H9 (cell line): ENCODE results near the gene KIF21B. TPM values are rescaled to one million over a fixed set of nuclear protein-coding genes. Genes with fewer than 3 reads are reported as not detected.

Source experiments
- DNase-seq: peaks from one replicate; pipeline ENCODE4 v3.0.0-alpha.2; 2017
- H2AFZ ChIP-seq: one replicate; pipeline ENCODE4 v1.6.1; 2013; ENCODE audit warnings: mild to moderate bottlenecking, low read length, control low read depth, moderate library complexity
- H2AK5ac ChIP-seq: 2 replicates; pipeline ENCODE4 v1.6.1; 2013; ENCODE audit warnings: low read length, control low read depth, mixed read lengths; ENCODE audit not compliant: insufficient read length
- H2BK120ac ChIP-seq: one replicate; pipeline ENCODE4 v1.6.1; 2013; ENCODE audit warnings: low read depth, mild to moderate bottlenecking, low read length, control low read depth, inconsistent platforms; ENCODE audit not compliant: poor library complexity, severe bottlenecking
- H2BK12ac ChIP-seq: 2 replicates; pipeline ENCODE4 v1.6.1; 2013; ENCODE audit warnings: low read length, control low read depth, mixed read lengths, low read depth; ENCODE audit not compliant: insufficient read length
- H2BK15ac ChIP-seq: 2 replicates; pipeline ENCODE4 v1.6.1; 2013; ENCODE audit warnings: low read depth, low read length, control low read depth
- H2BK20ac ChIP-seq: one replicate; pipeline ENCODE4 v1.6.1; 2013; ENCODE audit warnings: low read depth, mild to moderate bottlenecking, low read length, control low read depth, inconsistent platforms; ENCODE audit not compliant: poor library complexity, severe bottlenecking
- H2BK5ac ChIP-seq: 2 replicates; pipeline ENCODE4 v1.6.1; 2013; ENCODE audit warnings: low read length, control low read depth, mixed read lengths; ENCODE audit not compliant: insufficient read length
- H3K14ac ChIP-seq: 2 replicates; pipeline ENCODE4 v1.6.1; 2013; ENCODE audit warnings: low read length, control low read depth; ENCODE audit not compliant: insufficient read depth
- H3K18ac ChIP-seq: 2 replicates; pipeline ENCODE4 v1.6.1; 2013; ENCODE audit warnings: low read depth, mild to moderate bottlenecking, mixed read lengths, low read length, control low read depth; ENCODE audit not compliant: insufficient read length
- H3K23ac ChIP-seq: 2 replicates; pipeline ENCODE4 v1.6.1; 2013; ENCODE audit warnings: low read length, control low read depth, mixed read lengths, low read depth; ENCODE audit not compliant: insufficient read length
- H3K23me2 ChIP-seq: 2 replicates; pipeline ENCODE4 v1.6.1; 2013; ENCODE audit warnings: low read depth, mild to moderate bottlenecking, mixed read lengths, low read length, control low read depth; ENCODE audit not compliant: insufficient read length, poor library complexity, severe bottlenecking
- H3K27ac ChIP-seq: 2 replicates; pipeline ENCODE4 v1.5.1; 2013; ENCODE audit warnings: low read length, control low read depth, mixed read lengths, low read depth; ENCODE audit not compliant: insufficient read length
- H3K27me3 ChIP-seq: 2 replicates; pipeline ENCODE4 v1.6.1; 2013; ENCODE audit warnings: low read length, control low read depth, inconsistent platforms; ENCODE audit not compliant: insufficient read depth
- H3K4ac ChIP-seq: 2 replicates; pipeline ENCODE4 v1.6.1; 2013; ENCODE audit warnings: low read depth, mild to moderate bottlenecking, control low read depth, inconsistent platforms, low read length, moderate library complexity
- H3K4me1 ChIP-seq: 2 replicates; pipeline ENCODE4 v1.6.1; 2013; ENCODE audit warnings: low read length, control low read depth, inconsistent platforms; ENCODE audit not compliant: insufficient read depth
- H3K4me2 ChIP-seq: 2 replicates; pipeline ENCODE4 v1.6.1; 2013; ENCODE audit warnings: low read length, control low read depth, mixed read lengths; ENCODE audit not compliant: insufficient read length, insufficient read depth
- H3K56ac ChIP-seq: 2 replicates; pipeline ENCODE4 v1.6.1; 2013; ENCODE audit warnings: low read depth, mild to moderate bottlenecking, mixed read lengths, low read length, control low read depth; ENCODE audit not compliant: insufficient read length
- H3K79me1 ChIP-seq: 2 replicates; pipeline ENCODE4 v1.6.1; 2013; ENCODE audit warnings: low read depth, mild to moderate bottlenecking, moderate library complexity, low read length, control low read depth, inconsistent platforms; ENCODE audit not compliant: insufficient read depth, poor library complexity, severe bottlenecking
- H3K79me2 ChIP-seq: 2 replicates; pipeline ENCODE4 v1.6.1; 2013; ENCODE audit warnings: low read length, control low read depth, inconsistent platforms; ENCODE audit not compliant: insufficient read depth
- H3K9ac ChIP-seq: 2 replicates; pipeline ENCODE4 v1.6.1; 2013; ENCODE audit warnings: low read length, control low read depth, mixed read lengths; ENCODE audit not compliant: insufficient read length; ENCODE audit errors: extremely low read depth
- H3K9me3 ChIP-seq: one replicate; pipeline ENCODE4 v1.6.1; 2013; ENCODE audit warnings: low read depth, low read length, inconsistent platforms; ENCODE audit not compliant: control insufficient read depth
- H3T11ph ChIP-seq: one replicate; pipeline ENCODE4 v1.6.1; 2013; ENCODE audit warnings: mild to moderate bottlenecking, low read length, control low read depth, inconsistent platforms
- H4K20me1 ChIP-seq: one replicate; pipeline ENCODE4 v1.6.1; 2013; ENCODE audit not compliant: control insufficient read depth, insufficient read length, insufficient read depth
- H4K5ac ChIP-seq: 2 replicates; pipeline ENCODE4 v1.6.1; 2013; ENCODE audit warnings: low read depth, mild to moderate bottlenecking, mixed read lengths, low read length, control low read depth; ENCODE audit not compliant: insufficient read length
- H4K8ac ChIP-seq: replicated peaks from 2 replicates; pipeline ENCODE4 v1.6.1; 2013; ENCODE audit warnings: low read length, control low read depth, mixed read lengths, low read depth; ENCODE audit not compliant: insufficient read length
- H4K91ac ChIP-seq: 2 replicates; pipeline ENCODE4 v1.6.1; 2013; ENCODE audit warnings: low read depth, mild to moderate bottlenecking, moderate library complexity, mixed read lengths, low read length, control low read depth; ENCODE audit not compliant: insufficient read length
- H3K27ac Mint-ChIP-seq, 3 experiments: 2 replicates in 2 of 3; 3 replicates in 1 of 3; pipeline ENCODE4 v1.8.0; 2020 to 2021; ENCODE audit warnings: mixed read lengths in 3 of 3, mild to moderate bottlenecking in 1 of 3, moderate library complexity in 1 of 3
- H3K27me3 Mint-ChIP-seq: 2 replicates; pipeline ENCODE4 v1.8.0; 2021; ENCODE audit warnings: low read depth, mild to moderate bottlenecking, moderate library complexity, mixed read lengths
- H3K36me3 Mint-ChIP-seq, 3 experiments: 2 replicates in 2 of 3; 3 replicates in 1 of 3; pipeline ENCODE4 v1.8.0; 2020 to 2021; ENCODE audit warnings: low read depth in 3 of 3, mixed read lengths in 3 of 3; ENCODE audit not compliant: insufficient read depth in 1 of 3
- H3K4me1 Mint-ChIP-seq, 2 experiments: 2 replicates each; pipeline ENCODE4 v1.8.0; 2020; ENCODE audit warnings: mixed read lengths in 2 of 2
- H3K4me3 Mint-ChIP-seq, 2 experiments: 2 replicates in 1 of 2; 3 replicates in 1 of 2; pipeline ENCODE4 v1.8.0; 2020 to 2021; ENCODE audit warnings: mild to moderate bottlenecking in 2 of 2, mixed read lengths in 2 of 2, moderate library complexity in 1 of 2
- H3K9me3 Mint-ChIP-seq, 2 experiments: 2 replicates in 1 of 2; 3 replicates in 1 of 2; pipeline ENCODE4 v1.8.0; 2020; ENCODE audit warnings: mild to moderate bottlenecking in 2 of 2, mixed read lengths in 2 of 2, moderate library complexity in 1 of 2
- CTCF ChIP-seq: fragments of 200-600 bp; sonication (generic); conservative IDR thresholded peaks from 3 replicates; pipeline ENCODE4 v1.8.0; 2021; ENCODE audit warnings: antibody characterized with exemption, mild to moderate bottlenecking
- WGBS: extraction: QIAGEN DNeasy Blood & Tissue Kit; methylation state at CpG from one replicate; pipeline ENCODE4 v1.1.7; 2013; ENCODE audit warnings: missing lambda C conversion rate, low lambda C conversion rate, mixed read lengths; ENCODE audit not compliant: insufficient read length; ENCODE audit errors: extremely low coverage; 5-methylcytosine and 5-hydroxymethylcytosine counted together
- long read RNA-seq: library from polyadenylated mRNA; unstranded; transcript quantifications from one replicate; pipeline ENCODE4 v2.0.0, GENCODE V29; 2020
- total RNA-seq: library from RNA; stranded (reverse); gene quantifications from 2 replicates; pipeline ENCODE4 v1.2.1, GENCODE V29; 2021

Gene KIF21B
- 7.0 and 7.5 TPM in 2 replicates for total RNA-seq
- long read RNA-seq, partial matches to known transcripts: 0 of 3 reads
- long read RNA-seq, other reads (novel, unspliced or antisense): 3 of 3 reads

GRCh38 chr1:201023517-201023902, at the start of gene KIF21B:
Gene KIF21B (minus strand): TSS chr1:201023714. CDS start chr1:201023383, 331 bp downstream.
- Mint-ChIP-seq H3K4me3 (peak within 1 kb of the TSS; percentile 66 to 94), H3K36me3 (peaks cover 0 to 11% (median 0%) of the 10 kb centered on the region in 3 experiments; a peak in 2 of 7 replicates), H3K27ac (peak within 1 kb of the TSS in 1 of 3 experiments; percentile 63; a peak in 2 of 7 replicates), H3K27me3 (peaks cover 12% of the 10 kb centered on the region), H3K4me1 (peaks cover 56 to 64% of the 10 kb centered on the region in 2 experiments), H3K9me3 (no peaks in the 10 kb centered on the region)
- Histone ChIP-seq H3K9me3 (no peaks in the 10 kb centered on the region), H3K4ac (no peak within 1 kb of the TSS), H2BK120ac (no peak within 1 kb of the TSS), H3K56ac (no peak within 1 kb of the TSS), H3K4me2 (peak within 1 kb of the TSS; percentile 86), H4K91ac (no peak within 1 kb of the TSS), H3K27ac (no peak within 1 kb of the TSS), H3K23ac (no peak within 1 kb of the TSS), H3T11ph (no peak within 1 kb of the TSS), H2AFZ (no peak within 1 kb of the TSS), H2AK5ac (no peak within 1 kb of the TSS), H3K79me2 (no peaks in the 10 kb centered on the region), H3K4me1 (peaks cover 16% of the 10 kb centered on the region), H3K14ac (peak within 1 kb of the TSS; percentile 32), H4K20me1 (no peaks in the 10 kb centered on the region), H4K5ac (no peak within 1 kb of the TSS), H2BK5ac (no peak within 1 kb of the TSS), H2BK20ac (no peak within 1 kb of the TSS), H3K27me3 (no peaks in the 10 kb centered on the region), H4K8ac (no peak within 1 kb of the TSS), H3K9ac (peak within 1 kb of the TSS; percentile 25), H3K18ac (no peak within 1 kb of the TSS), H3K23me2 (peaks cover 14% of the 10 kb centered on the region), H2BK15ac (no peak within 1 kb of the TSS), H3K79me1 (no peaks in the 10 kb centered on the region), H2BK12ac (no peak within 1 kb of the TSS)
- DNase-seq: peak; percentile 89
- TF ChIP-seq CTCF: no peak
- WGBS: no CpG with 5 or more reads among the region's 53 CpGs
